B cell (primary cell): ENCODE results near the gene EMID1. TPM values are rescaled to one million over a fixed set of nuclear protein-coding genes. Genes with fewer than 3 reads are reported as not detected.

ENCODE experiments used
- ATAC-seq: fragments of 200-7000 bp; cut with Tn5 transposase; one replicate; pipeline ENCODE4 v1.10.0; 2021; ENCODE audit warnings: low read depth, mild to moderate bottlenecking, moderate number of reproducible peaks, moderate library complexity
- CTCF ChIA-PET: fragments of 350-600 bp; sonication (Branson Sonifier 250); formaldehyde crosslinking; loops from one replicate; lab custom pipeline; 2021; ENCODE audit warnings: antibody characterized with exemption, inconsistent platforms; lab: Charles Lee
- POLR2A ChIA-PET: fragments of 350-600 bp; sonication (Branson Sonifier 250); formaldehyde crosslinking; loops from one replicate; lab custom pipeline; 2021; ENCODE audit warnings: antibody characterized with exemption; lab: Charles Lee
- DNase-seq: peaks from one replicate; pipeline ENCODE4 v3.0.0; 2013
- H2AFZ ChIP-seq: 2 replicates; pipeline ENCODE4 v1.6.1; 2012; ENCODE audit warnings: mild to moderate bottlenecking, low read depth, low read length; ENCODE audit not compliant: insufficient read depth, poor library complexity, severe bottlenecking
- H3K27ac ChIP-seq, 2 donors: 1 replicate in 1 of 2; 2 replicates in 1 of 2; pipeline ENCODE4 v1.5.1; 2012 to 2013; ENCODE audit warnings: low read length in 2 of 2, mild to moderate bottlenecking in 2 of 2, moderate library complexity in 1 of 2
- H3K27me3 ChIP-seq, 4 experiments: fragments of 200-600 bp in 1 of 4; sonication (generic) in 1 of 4; replicated peaks in 1 of 4; 1 replicate in 2 of 4; 2 replicates in 2 of 4; pipeline versions ENCODE4 v1.6.1 to v1.7.0; 2013 to 2016; ENCODE audit warnings: low read length in 3 of 4, mild to moderate bottlenecking in 2 of 4, mixed read lengths in 1 of 4, moderate library complexity in 1 of 4; ENCODE audit not compliant: insufficient read depth in 4 of 4, control insufficient read depth in 3 of 4; ENCODE audit errors: control extremely low read depth in 1 of 4
- H3K36me3 ChIP-seq, 2 experiments: replicated peaks in 1 of 2; 1 replicate in 1 of 2; 2 replicates in 1 of 2; pipeline versions ENCODE4 v1.6.1 to v1.7.1; 2013; ENCODE audit warnings: low read length in 1 of 2; ENCODE audit not compliant: insufficient read depth in 2 of 2, control insufficient read depth in 1 of 2; ENCODE audit errors: control extremely low read depth in 1 of 2, extremely low read depth in 1 of 2
- H3K4me1 ChIP-seq, 2 donors: fragments of 200-600 bp in 1 of 2; sonication (generic) in 1 of 2; 1 replicate in 1 of 2; 2 replicates in 1 of 2; pipeline versions ENCODE4 v1.5.1 to v1.6.1; 2013 to 2017; ENCODE audit warnings: low read length in 2 of 2; ENCODE audit not compliant: control insufficient read depth in 2 of 2, insufficient read depth in 2 of 2
- H3K4me2 ChIP-seq: replicated peaks from 2 replicates; pipeline ENCODE3; 2012; ENCODE audit warnings: mild to moderate bottlenecking, low read depth, low read length; ENCODE audit not compliant: poor library complexity, severe bottlenecking
- H3K4me3 ChIP-seq, 5 experiments: fragments of 200-600 bp in 1 of 5; sonication (generic) in 1 of 5; 1 replicate in 3 of 5; 2 replicates in 2 of 5; pipeline versions ENCODE4 v1.5.1 to v1.7.0; 2011 to 2016; ENCODE audit warnings: low read length in 4 of 5, mild to moderate bottlenecking in 4 of 5, low read depth in 2 of 5, control low read depth in 1 of 5, moderate library complexity in 1 of 5; ENCODE audit not compliant: insufficient read depth in 1 of 5; ENCODE audit errors: control extremely low read depth in 1 of 5, extremely low read depth in 1 of 5
- H3K79me2 ChIP-seq: fragments of 200-600 bp; sonication (generic); one replicate; pipeline ENCODE4 v1.6.0; 2016; ENCODE audit warnings: low read length; ENCODE audit not compliant: control insufficient read depth, insufficient read depth
- H3K9ac ChIP-seq: fragments of 200-600 bp; sonication (generic); 2 replicates; pipeline ENCODE4 v1.6.1; 2017; ENCODE audit warnings: mild to moderate bottlenecking, low read length, moderate library complexity
- H3K9me3 ChIP-seq, 3 donors: one replicate each; pipeline versions ENCODE4 v1.6.1 to v1.7.1; 2013; ENCODE audit warnings: low read length in 2 of 3; ENCODE audit not compliant: control insufficient read depth in 2 of 3, insufficient read depth in 1 of 3; ENCODE audit errors: control extremely low read depth in 1 of 3
- H4K20me1 ChIP-seq: 2 replicates; pipeline ENCODE4 v1.6.0; 2012; ENCODE audit warnings: mild to moderate bottlenecking, low read length; ENCODE audit not compliant: insufficient read depth, control insufficient read depth, poor library complexity, severe bottlenecking
- H3K27ac Mint-ChIP-seq: one replicate; pipeline ENCODE4 v1.8.0; 2021; ENCODE audit warnings: mixed read lengths
- H3K27me3 Mint-ChIP-seq: one replicate; pipeline ENCODE4 v1.8.0; 2021; ENCODE audit warnings: mixed read lengths
- H3K4me1 Mint-ChIP-seq: one replicate; pipeline ENCODE4 v1.8.0; 2021; ENCODE audit warnings: mixed read lengths
- H3K4me3 Mint-ChIP-seq: one replicate; pipeline ENCODE4 v1.8.0; 2021; ENCODE audit warnings: mixed read lengths
- H3K9me3 Mint-ChIP-seq: one replicate; pipeline ENCODE4 v1.8.0; 2022; ENCODE audit warnings: mixed read lengths; ENCODE audit not compliant: insufficient read depth
- EZH2 ChIP-seq: IDR thresholded peaks from 2 replicates; pipeline ENCODE4 v1.6.1; 2012; ENCODE audit warnings: borderline replicate concordance, low read depth, mild to moderate bottlenecking, moderate library complexity, low read length; ENCODE audit not compliant: insufficient read depth, poor library complexity, severe bottlenecking
- WGBS: methylation state at CpG from one replicate; pipeline ENCODE4 v1.1.5; 2013; ENCODE audit warnings: missing lambda C conversion rate; ENCODE audit not compliant: insufficient coverage; 5-methylcytosine and 5-hydroxymethylcytosine counted together
- intact Hi-C: fragments of 100-400 bp; cut with micrococcal nuclease; formaldehyde crosslinking; loops from one replicate; pipeline ENCODE4 v1.10.0; 2022
- polyA plus RNA-seq: library from polyadenylated mRNA; depleted of rRNA; stranded (reverse); fragments of >200 nt; gene quantifications from 2 replicates; pipeline ENCODE4 v1.2.3, GENCODE V29; 2012
- total RNA-seq, 2 donors: library from RNA; stranded (reverse); fragments of 120-200 nt in 1 of 2; gene quantifications; 1 replicate in 1 of 2; 2 replicates in 1 of 2; pipeline versions ENCODE4 v1.2.3 to v1.2.4, GENCODE V29; 2013 to 2022
- TF ChIP-seq, protein P1 (sequence below): fragments of 200-600 bp; IDR thresholded peaks from one replicate; pipeline ENCODE4 v1.8.0; 2022; ENCODE audit warnings: antibody characterized with exemption, mild to moderate bottlenecking

Gene EMID1
- total and polyA plus RNA-seq, 2 donors (not counting 1 experiment from before 2014, with no cell fraction given) = not detected

DNA sequence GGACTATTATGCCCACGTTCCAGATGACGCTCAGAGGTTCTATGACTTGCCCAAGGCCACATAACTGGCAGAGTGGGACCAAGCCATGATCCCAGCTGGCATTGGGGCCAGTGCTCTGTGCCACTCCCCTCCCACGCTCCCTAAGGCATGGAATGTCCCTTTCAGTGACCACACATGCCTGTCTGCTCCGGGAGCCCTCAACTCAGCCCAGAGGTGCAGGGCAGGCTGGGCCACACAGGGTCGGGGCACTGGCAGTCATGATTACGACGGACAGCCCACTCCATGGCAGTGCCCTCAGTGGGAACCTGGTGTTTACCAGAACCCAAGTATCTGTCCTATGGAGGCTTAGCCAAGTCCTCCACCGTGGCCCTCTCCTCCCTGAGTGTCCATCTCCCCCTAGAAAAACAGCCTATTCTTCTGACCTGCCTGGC is 52.1 kb downstream of the EMID1 start:
- Histone ChIP-seq H3K27me3 (peaks cover 0 to 3% (median 0%) of the 10 kb centered on the region in 4 experiments), H3K79me2 (no peaks in the 10 kb centered on the region), H3K4me1 (no peaks in the 10 kb centered on the region), H3K4me2 (no peak overlapping the region), H3K9ac (no peak overlapping the region), H3K9me3 (no peaks in the 10 kb centered on the region), H3K36me3 (no peaks in the 10 kb centered on the region), H2AFZ (no peak overlapping the region), H3K4me3 (no peak overlapping the region), H3K27ac (no peak overlapping the region), H4K20me1 (no peaks in the 10 kb centered on the region)
- H3K4me1 Mint-ChIP-seq = peaks cover 2% of the 10 kb centered on the region
- H3K4me3 Mint-ChIP-seq = no peak overlapping the region
- H3K27ac Mint-ChIP-seq = no peak overlapping the region
- ChIA-PET CTCF (interaction anchor here (1.4 to 5.1 kb wide), 2 partner anchors 10 to 12 kb away, joined by 4 to 13 read pairs; no protein-coding TSS in a partner anchor), POLR2A (no interaction called here)
- ATAC-seq = no peak
- no peak for TF ChIP-seq EZH2
- TF ChIP-seq, protein P1, sequence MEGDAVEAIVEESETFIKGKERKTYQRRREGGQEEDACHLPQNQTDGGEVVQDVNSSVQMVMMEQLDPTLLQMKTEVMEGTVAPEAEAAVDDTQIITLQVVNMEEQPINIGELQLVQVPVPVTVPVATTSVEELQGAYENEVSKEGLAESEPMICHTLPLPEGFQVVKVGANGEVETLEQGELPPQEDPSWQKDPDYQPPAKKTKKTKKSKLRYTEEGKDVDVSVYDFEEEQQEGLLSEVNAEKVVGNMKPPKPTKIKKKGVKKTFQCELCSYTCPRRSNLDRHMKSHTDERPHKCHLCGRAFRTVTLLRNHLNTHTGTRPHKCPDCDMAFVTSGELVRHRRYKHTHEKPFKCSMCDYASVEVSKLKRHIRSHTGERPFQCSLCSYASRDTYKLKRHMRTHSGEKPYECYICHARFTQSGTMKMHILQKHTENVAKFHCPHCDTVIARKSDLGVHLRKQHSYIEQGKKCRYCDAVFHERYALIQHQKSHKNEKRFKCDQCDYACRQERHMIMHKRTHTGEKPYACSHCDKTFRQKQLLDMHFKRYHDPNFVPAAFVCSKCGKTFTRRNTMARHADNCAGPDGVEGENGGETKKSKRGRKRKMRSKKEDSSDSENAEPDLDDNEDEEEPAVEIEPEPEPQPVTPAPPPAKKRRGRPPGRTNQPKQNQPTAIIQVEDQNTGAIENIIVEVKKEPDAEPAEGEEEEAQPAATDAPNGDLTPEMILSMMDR = no peak
- H3K9me3 Mint-ChIP-seq = no peaks in the 10 kb centered on the region
- intact Hi-C loops = no loop called here
- DNase-seq = no peak
- H3K27me3 Mint-ChIP-seq = no peaks in the 10 kb centered on the region
- WGBS = 80% methylated on average over 6 of the region's 8 CpGs

DNA sequence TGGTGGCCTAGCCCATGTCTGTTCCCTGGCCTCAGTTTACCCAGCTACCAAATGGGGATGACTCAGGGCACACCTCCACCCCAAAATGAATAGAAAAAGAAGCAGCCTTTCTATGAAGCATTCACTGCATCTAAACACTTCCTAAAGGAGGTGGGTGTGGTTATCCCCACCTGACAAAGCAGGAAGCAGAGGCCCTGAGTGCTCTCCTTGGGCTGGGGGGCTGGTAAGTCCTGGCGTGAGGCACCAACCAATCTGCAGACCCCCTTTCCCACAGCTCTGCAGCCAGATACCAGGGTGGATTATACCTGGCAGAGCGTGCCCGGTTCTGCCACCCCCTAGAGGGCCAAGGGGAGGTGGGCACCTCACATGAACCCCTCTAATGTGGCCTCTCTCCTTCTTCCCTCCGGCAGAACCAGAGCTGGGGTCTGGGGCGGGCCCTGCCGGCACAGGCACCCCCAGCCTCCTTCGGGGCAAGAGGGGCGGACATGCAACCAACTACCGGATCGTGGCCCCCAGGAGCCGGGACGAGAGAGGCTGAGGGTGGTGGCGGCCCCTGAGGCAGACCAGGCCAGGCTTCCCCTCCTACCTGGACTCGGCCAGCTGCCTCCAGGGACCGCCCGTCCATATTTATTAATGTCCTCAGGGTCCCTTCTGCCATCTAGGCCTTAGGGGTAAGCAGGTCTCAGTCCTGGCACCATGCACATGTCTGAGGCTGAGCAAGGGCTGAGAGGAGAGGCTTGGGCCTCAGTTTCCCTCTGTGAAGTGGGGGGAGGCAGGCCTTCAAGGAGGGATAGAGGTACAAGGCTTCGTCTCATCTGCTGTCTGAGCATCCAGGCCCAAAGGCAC is 52.9 kb downstream of the EMID1 start:
- H3K4me3 ChIP-seq = no peak overlapping the region
- Mint-ChIP-seq H3K4me1 (peaks cover 2% of the 10 kb centered on the region), H3K27me3 (no peaks in the 10 kb centered on the region), H3K27ac (no peak overlapping the region), H3K9me3 (no peaks in the 10 kb centered on the region), H3K4me3 (no peak overlapping the region)
- DNase-seq (no peak), ATAC-seq (no peak)
- no peaks in the 10 kb centered on the region for H3K9me3 ChIP-seq
- H2AFZ ChIP-seq = no peak overlapping the region
- WGBS = 94% methylated on average over 14 of the region's 17 CpGs
- H3K27ac ChIP-seq = no peak overlapping the region
- ChIA-PET POLR2A (no interaction called here), CTCF (interaction anchor here (1.4 to 5.1 kb wide), 2 partner anchors 11 to 13 kb away, joined by 4 to 13 read pairs; no protein-coding TSS in a partner anchor)
- no peak overlapping the region for H3K4me2 ChIP-seq
- intact Hi-C loops = no loop called here
- TF ChIP-seq, protein P1 = no peak
- TF ChIP-seq EZH2 = no peak
- no peaks in the 10 kb centered on the region for H4K20me1 ChIP-seq
- H3K36me3 ChIP-seq = no peaks in the 10 kb centered on the region
- peaks cover 0 to 3% (median 0%) of the 10 kb centered on the region in 4 experiments for H3K27me3 ChIP-seq
- H3K79me2 ChIP-seq = no peaks in the 10 kb centered on the region
- no peaks in the 10 kb centered on the region for H3K4me1 ChIP-seq
- H3K9ac ChIP-seq = no peak overlapping the region
